ENCODE measurements around the gene MGAT2.
"Not testable (repeated sequence)": the region's sequence is repeated elsewhere in the genome, so short reads cannot be mapped to it uniquely, and the experiment has no call there.

Gene MGAT2

GRCh38 chr14:49620182-49621113 lies at the start of gene MGAT2, which contains the start of gene RPL36AL:
MGAT2 (plus strand) TSS chr14:49620799; CDS start chr14:49621269, 470 bp downstream.
RPL36AL (minus strand) TSS chr14:49620626; CDS start chr14:49619104, 1,522 bp downstream.
- H3K4me3 Mint-ChIP-seq = peak within 1 kb of the TSS; percentile 93 to 96
- peak; percentile 98 for DNase-seq
- no peaks in the 10 kb centered on the region for H3K27me3 Mint-ChIP-seq
- H3K9me3 Mint-ChIP-seq = no peaks in the 10 kb centered on the region
- H3K4me1 Mint-ChIP-seq = peaks cover 20 to 49% of the 10 kb centered on the region in 2 donors
- peaks cover 31 to 49% of the 10 kb centered on the region in 2 donors for H3K36me3 Mint-ChIP-seq
- H3K27ac Mint-ChIP-seq = peak within 1 kb of the TSS; percentile 98
- ATAC-seq (replicated peaks) = peak; percentile 93 to 95

GRCh38 chr14:49574038-49574437 lies 46.6 kb upstream of the MGAT2 start:
- H3K27me3 Mint-ChIP-seq = no peaks in the 10 kb centered on the region
- H3K4me1 Mint-ChIP-seq = peaks cover 4 to 5% of the 10 kb centered on the region in 2 donors
- no peak for ATAC-seq (replicated peaks)
- peaks cover 0 to 2% of the 10 kb centered on the region in 2 donors for H3K9me3 Mint-ChIP-seq
- no peak for DNase-seq
- peaks cover 40 to 66% of the 10 kb centered on the region in 2 donors for H3K36me3 Mint-ChIP-seq
- H3K4me3 Mint-ChIP-seq = no peak overlapping the region
- no peak overlapping the region for H3K27ac Mint-ChIP-seq

GRCh38 chr14:49578141-49578540 lies 42.5 kb upstream of the MGAT2 start:
- no peak for DNase-seq
- no peak for ATAC-seq (replicated peaks)
- Mint-ChIP-seq H3K4me1 (peaks cover 28 to 36% of the 10 kb centered on the region in 2 donors), H3K27ac (no peak overlapping the region), H3K4me3 (no peak overlapping the region), H3K36me3 (peaks cover 39 to 71% of the 10 kb centered on the region in 2 donors), H3K27me3 (no peaks in the 10 kb centered on the region), H3K9me3 (peaks cover 0 to 1% of the 10 kb centered on the region in 2 donors)

- Mint-ChIP-seq H3K36me3 (peaks cover 46 to 69% of the 10 kb centered on the region in 2 donors), H3K9me3 (peaks cover 0 to 1% of the 10 kb centered on the region in 2 donors), H3K27me3 (no peaks in the 10 kb centered on the region), H3K4me1 (peaks cover 29 to 51% of the 10 kb centered on the region in 2 donors), H3K27ac (peak overlapping the region; percentile 11), H3K4me3 (peak overlapping the region in 1 of 2 donors; percentile 3)
- no peak for DNase-seq
- ATAC-seq (replicated peaks) = no peak
Measured at GRCh38 chr14:49579841-49580240, 40.8 kb upstream of the MGAT2 start.

- DNase-seq = no peak
- peaks cover 62 to 78% of the 10 kb centered on the region in 2 donors for H3K36me3 Mint-ChIP-seq
- peaks cover 0 to 1% of the 10 kb centered on the region in 2 donors for H3K9me3 Mint-ChIP-seq
- ATAC-seq (replicated peaks) = no peak
- H3K27ac Mint-ChIP-seq = peak overlapping the region; percentile 89
- H3K4me1 Mint-ChIP-seq = peaks cover 35 to 57% of the 10 kb centered on the region in 2 donors
- peak overlapping the region in 1 of 2 donors; percentile 8 for H3K4me3 Mint-ChIP-seq
- H3K27me3 Mint-ChIP-seq = no peaks in the 10 kb centered on the region
Measured at GRCh38 chr14:49581209-49582112, 39.1 kb upstream of the MGAT2 start.

GRCh38 chr14:49582113-49582977 lies 38.3 kb upstream of the MGAT2 start:
- peak overlapping the region; percentile 8 to 30 for H3K4me3 Mint-ChIP-seq
- ATAC-seq (replicated peaks) (no peak), DNase-seq (no peak)
- H3K27ac Mint-ChIP-seq = peak overlapping the region; percentile 89
- peaks cover 0 to 1% of the 10 kb centered on the region in 2 donors for H3K9me3 Mint-ChIP-seq
- peaks cover 57 to 72% of the 10 kb centered on the region in 2 donors for H3K36me3 Mint-ChIP-seq
- H3K4me1 Mint-ChIP-seq = peaks cover 35 to 57% of the 10 kb centered on the region in 2 donors
- no peaks in the 10 kb centered on the region for H3K27me3 Mint-ChIP-seq

- no peaks in the 10 kb centered on the region for H3K27me3 Mint-ChIP-seq
- H3K27ac Mint-ChIP-seq = peak overlapping the region; percentile 100
- ATAC-seq (replicated peaks) = no peak
- peaks cover 50 to 65% of the 10 kb centered on the region in 2 donors for H3K36me3 Mint-ChIP-seq
- H3K4me1 Mint-ChIP-seq = peaks cover 32 to 56% of the 10 kb centered on the region in 2 donors
- H3K4me3 Mint-ChIP-seq = peak overlapping the region; percentile 97 to 98
- peaks cover 0 to 1% of the 10 kb centered on the region in 2 donors for H3K9me3 Mint-ChIP-seq
- DNase-seq = no peak
Measured at GRCh38 chr14:49583629-49584028, 37.0 kb upstream of the MGAT2 start.

- peaks cover 32 to 53% of the 10 kb centered on the region in 2 donors for H3K4me1 Mint-ChIP-seq
- peak overlapping the region; percentile 100 for H3K27ac Mint-ChIP-seq
- H3K9me3 Mint-ChIP-seq = peaks cover 0 to 1% of the 10 kb centered on the region in 2 donors
- H3K36me3 Mint-ChIP-seq = peaks cover 50 to 65% of the 10 kb centered on the region in 2 donors
- no peaks in the 10 kb centered on the region for H3K27me3 Mint-ChIP-seq
- ATAC-seq (replicated peaks) (no peak), DNase-seq (no peak)
- H3K4me3 Mint-ChIP-seq = peak overlapping the region; percentile 97 to 98
Measured at GRCh38 chr14:49584058-49584457, 36.5 kb upstream of the MGAT2 start.

- not testable (repeated sequence) for H3K27me3 Mint-ChIP-seq; ATAC-seq (replicated peaks); H3K9me3 Mint-ChIP-seq; DNase-seq
- peak overlapping the region; percentile 100 for H3K27ac Mint-ChIP-seq
- H3K4me1 Mint-ChIP-seq = peaks cover 29 to 48% of the 10 kb centered on the region in 2 donors
- H3K36me3 Mint-ChIP-seq = peaks cover 45 to 57% of the 10 kb centered on the region in 2 donors
- H3K4me3 Mint-ChIP-seq = peak overlapping the region; percentile 97 to 98
Measured at GRCh38 chr14:49584981-49585640, 35.5 kb upstream of the MGAT2 start.

- ATAC-seq (replicated peaks) (peak; percentile 91 to 93), DNase-seq (peak; percentile 97)
- Mint-ChIP-seq H3K4me3 (peak within 1 kb of the TSS; percentile 97 to 98), H3K9me3 (peaks cover 0 to 1% of the 10 kb centered on the region in 2 donors), H3K27ac (peak within 1 kb of the TSS; percentile 100), H3K4me1 (peaks cover 27 to 42% of the 10 kb centered on the region in 2 donors), H3K27me3 (no peaks in the 10 kb centered on the region), H3K36me3 (peaks cover 43 to 52% of the 10 kb centered on the region in 2 donors)
Measured at GRCh38 chr14:49585803-49586672, 34.6 kb upstream of the MGAT2 start, which contains the start of gene RPS29. RPS29 (minus strand) TSS chr14:49586380; CDS start chr14:49586346, 34 bp downstream.

- peaks cover 19 to 34% of the 10 kb centered on the region in 2 donors for H3K4me1 Mint-ChIP-seq
- peaks cover 0 to 1% of the 10 kb centered on the region in 2 donors for H3K9me3 Mint-ChIP-seq
- no peak for DNase-seq
- no peaks in the 10 kb centered on the region for H3K27me3 Mint-ChIP-seq
- peak; percentile 26 to 45 for ATAC-seq (replicated peaks)
- peak overlapping the region; percentile 97 to 98 for H3K4me3 Mint-ChIP-seq
- H3K36me3 Mint-ChIP-seq = peaks cover 35 to 44% of the 10 kb centered on the region in 2 donors
- peak overlapping the region; percentile 100 for H3K27ac Mint-ChIP-seq
Measured at GRCh38 chr14:49586673-49587460, 33.7 kb upstream of the MGAT2 start.
